SK-N-SH (cell line): ENCODE measurements around the gene DYNC1H1.

Source experiments
- CTCF ChIP-seq: fragments of 200-600 bp; sonication (generic); IDR thresholded peaks from 2 replicates; pipeline ENCODE4 v1.6.1; 2017; ENCODE audit warnings: antibody characterized with exemption, mild to moderate bottlenecking, moderate library complexity
- ELF1 ChIP-seq: IDR thresholded peaks from 2 replicates; pipeline ENCODE4 v1.4.0; 2012
- EP300 ChIP-seq, 2 experiments: IDR thresholded peaks; 2 replicates each; pipeline versions ENCODE4 v1.4.0 to v1.6.1; 2012; ENCODE audit warnings: borderline replicate concordance in 1 of 2, low read depth in 1 of 2, low read length in 1 of 2
- FOSL2 ChIP-seq: IDR thresholded peaks from 2 replicates; pipeline ENCODE4 v1.4.0; 2012; ENCODE audit warnings: low read depth, mild to moderate bottlenecking, moderate library complexity, borderline replicate concordance
- FOXM1 ChIP-seq: IDR thresholded peaks from 2 replicates; pipeline ENCODE4 v1.4.0; 2012; ENCODE audit warnings: low read depth, mild to moderate bottlenecking
- MAX ChIP-seq: IDR thresholded peaks from 2 replicates; pipeline ENCODE4 v1.4.0; 2012; ENCODE audit warnings: low read depth
- MEF2A ChIP-seq: IDR thresholded peaks from 2 replicates; pipeline ENCODE4 v1.4.0; 2012; ENCODE audit warnings: low read depth, borderline replicate concordance
- NFIC ChIP-seq: IDR thresholded peaks from 2 replicates; pipeline ENCODE4 v1.4.0; 2012; ENCODE audit warnings: borderline replicate concordance
- RAD21 ChIP-seq: IDR thresholded peaks from 2 replicates; pipeline ENCODE4 v1.6.1; 2012; ENCODE audit warnings: mild to moderate bottlenecking, low read length
- ZBTB33 ChIP-seq: IDR thresholded peaks from 2 replicates; pipeline ENCODE4 v1.4.0; 2012; ENCODE audit warnings: low read depth, borderline replicate concordance

GRCh38 chr14:101958418-101959180 lies 5.8 kb upstream of the DYNC1H1 start:
- no peak for TF ChIP-seq CTCF
- no peak for TF ChIP-seq EP300 (IDR thresholded peaks at IDR 0.05; ENCODE audit: borderline replicate concordance in 1 of 2, low read depth in 1 of 2, low read length in 1 of 2)
- no peak for TF ChIP-seq MAX
- no peak for TF ChIP-seq FOSL2
- TF ChIP-seq ZBTB33 = no peak
- TF ChIP-seq MEF2A = no peak
- no peak for TF ChIP-seq ELF1
- no peak for TF ChIP-seq NFIC
- TF ChIP-seq FOXM1 = no peak
- TF ChIP-seq RAD21 = no peak
